ENCODE measurements around the gene KRTAP6-2. TPM values are rescaled to one million over a fixed set of nuclear protein-coding genes. Genes with fewer than 3 reads are reported as not detected.

Gene KRTAP6-2, protein sequence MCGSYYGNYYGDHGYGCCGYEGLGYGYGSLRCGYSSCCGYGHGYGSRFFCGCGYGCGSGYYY
- total RNA-seq (2022), result not detected in 2 replicates
- Bru-seq, nascent RNA, result not detected
- not detected for BruChase-seq, experiment 1, labeled RNA remaining after a 2-hour chase
- not detected for BruChase-seq, experiment 2, labeled RNA remaining after a 6-hour chase
- long read RNA-seq, result 0 reads

DNA sequence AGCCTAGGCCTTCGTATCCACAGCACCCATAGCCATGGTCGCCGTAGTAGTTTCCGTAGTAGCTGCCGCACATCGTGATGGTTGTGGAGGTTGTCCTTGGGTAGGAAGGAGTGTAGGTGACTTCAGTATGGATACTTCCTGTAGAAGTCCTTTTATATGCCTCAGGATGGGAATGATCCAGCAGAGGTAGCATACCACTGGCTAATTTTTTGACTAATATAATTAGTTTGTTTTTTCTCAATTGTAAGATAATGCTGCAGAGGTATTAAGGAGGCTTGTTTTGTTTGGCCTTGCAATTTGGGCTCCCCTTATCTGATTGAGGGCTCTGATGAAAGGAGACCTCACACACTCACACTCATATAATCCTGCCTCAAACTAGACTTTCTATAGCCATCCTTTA is at the start of gene KRTAP6-2:
Gene KRTAP6-2, minus strand, starts transcription at position 101 of the 400 bp plus-strand sequence. Its CDS starts 28 bp downstream, at position 73.
- H3K27me3 ChIP-seq (replicated peaks; ENCODE audit: control insufficient read depth, insufficient read depth, low read length), result no peaks in the 10 kb centered on the region
- H3K36me3 ChIP-seq (ENCODE audit: control insufficient read depth, insufficient read depth, low read length), result no peaks in the 10 kb centered on the region
- DNase-seq, result no peak
- H3K9me3 ChIP-seq, result no peaks in the 10 kb centered on the region
- intact Hi-C loops (cut with micrococcal nuclease; ENCODE audit: unreplicated experiment), result no loop called here
- no peak within 1 kb of the TSS for H3K27ac Mint-ChIP-seq (ENCODE audit: unreplicated experiment)
- no peak within 1 kb of the TSS for H3K4me3 Mint-ChIP-seq (ENCODE audit: unreplicated experiment)
- no peaks in the 10 kb centered on the region for H3K27me3 Mint-ChIP-seq (ENCODE audit: insufficient read depth, unreplicated experiment)
- POLR2A ChIA-PET, result no interaction called here
- TF ChIP-seq, protein P1, sequence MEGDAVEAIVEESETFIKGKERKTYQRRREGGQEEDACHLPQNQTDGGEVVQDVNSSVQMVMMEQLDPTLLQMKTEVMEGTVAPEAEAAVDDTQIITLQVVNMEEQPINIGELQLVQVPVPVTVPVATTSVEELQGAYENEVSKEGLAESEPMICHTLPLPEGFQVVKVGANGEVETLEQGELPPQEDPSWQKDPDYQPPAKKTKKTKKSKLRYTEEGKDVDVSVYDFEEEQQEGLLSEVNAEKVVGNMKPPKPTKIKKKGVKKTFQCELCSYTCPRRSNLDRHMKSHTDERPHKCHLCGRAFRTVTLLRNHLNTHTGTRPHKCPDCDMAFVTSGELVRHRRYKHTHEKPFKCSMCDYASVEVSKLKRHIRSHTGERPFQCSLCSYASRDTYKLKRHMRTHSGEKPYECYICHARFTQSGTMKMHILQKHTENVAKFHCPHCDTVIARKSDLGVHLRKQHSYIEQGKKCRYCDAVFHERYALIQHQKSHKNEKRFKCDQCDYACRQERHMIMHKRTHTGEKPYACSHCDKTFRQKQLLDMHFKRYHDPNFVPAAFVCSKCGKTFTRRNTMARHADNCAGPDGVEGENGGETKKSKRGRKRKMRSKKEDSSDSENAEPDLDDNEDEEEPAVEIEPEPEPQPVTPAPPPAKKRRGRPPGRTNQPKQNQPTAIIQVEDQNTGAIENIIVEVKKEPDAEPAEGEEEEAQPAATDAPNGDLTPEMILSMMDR (IDR thresholded peaks at IDR 0.05; ENCODE audit: insufficient read depth in 1 of 2, low read depth in 1 of 2, low read length in 1 of 2, severe bottlenecking in 1 of 2, unreplicated experiment in 1 of 2), result no peak
- BruUV-seq (replicated peaks), result no TSS peak
- H3K9me3 Mint-ChIP-seq (ENCODE audit: unreplicated experiment), result no peaks in the 10 kb centered on the region
- H3K36me3 Mint-ChIP-seq (ENCODE audit: insufficient read depth, unreplicated experiment), result no peaks in the 10 kb centered on the region
- H3K4me3 ChIP-seq (ENCODE audit: low read depth, low read length), result no peak within 1 kb of the TSS
- no peaks in the 10 kb centered on the region for H3K4me1 ChIP-seq
- peaks cover 6% of the 10 kb centered on the region for H3K4me1 Mint-ChIP-seq (ENCODE audit: low read depth, unreplicated experiment)
- CTCF ChIA-PET, result no interaction called here

DNA sequence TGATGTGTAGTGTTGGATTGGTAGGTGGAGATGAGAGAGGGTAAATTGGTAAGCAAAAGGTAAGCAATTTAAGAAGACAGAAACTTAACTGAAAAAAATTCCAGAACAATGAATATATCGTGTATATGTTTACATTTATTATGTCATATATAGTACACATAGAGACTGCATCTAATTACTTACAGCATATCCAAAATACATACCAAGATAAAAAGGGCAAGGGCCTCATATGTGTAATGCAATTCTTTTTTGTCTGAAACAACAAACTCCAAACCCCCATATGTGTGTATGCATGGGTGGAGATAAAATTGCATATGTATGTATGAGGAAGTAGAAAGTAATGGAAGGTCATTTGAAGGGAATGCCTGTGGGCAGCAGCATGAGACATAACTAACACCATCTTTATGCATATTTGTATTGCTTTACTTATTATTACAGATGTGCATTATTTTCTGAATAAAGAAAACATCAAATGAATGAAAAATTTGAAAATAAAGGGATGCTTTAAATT is 48.3 kb upstream of the KRTAP6-2 start:
- no peaks in the 10 kb centered on the region for H3K4me1 Mint-ChIP-seq (ENCODE audit: low read depth, unreplicated experiment)
- no peaks in the 10 kb centered on the region for H3K9me3 ChIP-seq
- H3K27me3 Mint-ChIP-seq (ENCODE audit: insufficient read depth, unreplicated experiment), result peaks cover 8% of the 10 kb centered on the region
- no peaks in the 10 kb centered on the region for H3K9me3 Mint-ChIP-seq (ENCODE audit: unreplicated experiment)
- no peak overlapping the region for H3K4me3 Mint-ChIP-seq (ENCODE audit: unreplicated experiment)
- H3K36me3 Mint-ChIP-seq (ENCODE audit: insufficient read depth, unreplicated experiment), result no peaks in the 10 kb centered on the region
- no peak for DNase-seq
- no peaks in the 10 kb centered on the region for H3K27me3 ChIP-seq (replicated peaks; ENCODE audit: control insufficient read depth, insufficient read depth, low read length)
- BruUV-seq (replicated peaks), result no TSS peak
- H3K36me3 ChIP-seq (ENCODE audit: control insufficient read depth, insufficient read depth, low read length), result no peaks in the 10 kb centered on the region
- ChIA-PET CTCF (no interaction called here), POLR2A (no interaction called here)
- no peak overlapping the region for H3K27ac Mint-ChIP-seq (ENCODE audit: unreplicated experiment)
- no peak overlapping the region for H3K4me3 ChIP-seq (ENCODE audit: low read depth, low read length)
- H3K4me1 ChIP-seq, result no peaks in the 10 kb centered on the region
- TF ChIP-seq, protein P1 (IDR thresholded peaks at IDR 0.05; ENCODE audit: insufficient read depth in 1 of 2, low read depth in 1 of 2, low read length in 1 of 2, severe bottlenecking in 1 of 2, unreplicated experiment in 1 of 2), result no peak
- intact Hi-C loops (cut with micrococcal nuclease; ENCODE audit: unreplicated experiment), result no loop called here

DNA sequence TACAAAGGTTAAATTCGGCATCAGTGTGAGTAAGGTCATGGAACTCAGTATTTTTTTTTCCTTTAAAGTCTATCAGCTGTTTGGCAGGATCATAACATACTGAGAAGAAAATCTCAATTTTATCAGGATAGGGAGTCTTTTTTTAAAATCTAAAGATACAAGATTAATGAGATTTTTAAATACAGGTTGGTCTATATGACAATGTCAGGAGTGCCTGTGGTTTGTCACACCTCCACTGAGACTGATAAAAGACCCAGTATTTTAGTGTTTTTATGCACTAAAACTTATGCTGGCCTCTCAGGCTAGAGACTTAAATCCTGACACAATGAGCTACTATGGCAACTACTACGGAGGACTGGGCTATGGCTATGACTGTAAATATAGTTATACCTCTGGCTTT is 43.9 kb upstream of the KRTAP6-2 start, which contains the start of gene KRTAP20-3:
Gene KRTAP20-3, plus strand, starts transcription at position 301 of the 400 bp plus-strand sequence.
- Mint-ChIP-seq H3K4me3 (ENCODE audit: unreplicated experiment) (no peak within 1 kb of the TSS), H3K4me1 (ENCODE audit: low read depth, unreplicated experiment) (no peaks in the 10 kb centered on the region), H3K9me3 (ENCODE audit: unreplicated experiment) (no peaks in the 10 kb centered on the region), H3K27me3 (ENCODE audit: insufficient read depth, unreplicated experiment) (no peaks in the 10 kb centered on the region), H3K36me3 (ENCODE audit: insufficient read depth, unreplicated experiment) (no peaks in the 10 kb centered on the region), H3K27ac (ENCODE audit: unreplicated experiment) (no peak within 1 kb of the TSS)
- intact Hi-C loops (cut with micrococcal nuclease; ENCODE audit: unreplicated experiment), result no loop called here
- ChIA-PET CTCF (no interaction called here), POLR2A (no interaction called here)
- Histone ChIP-seq H3K27me3 (replicated peaks; ENCODE audit: control insufficient read depth, insufficient read depth, low read length) (no peaks in the 10 kb centered on the region), H3K9me3 (no peaks in the 10 kb centered on the region), H3K36me3 (ENCODE audit: control insufficient read depth, insufficient read depth, low read length) (no peaks in the 10 kb centered on the region), H3K4me3 (ENCODE audit: low read depth, low read length) (no peak within 1 kb of the TSS), H3K4me1 (no peaks in the 10 kb centered on the region)
- no peak for DNase-seq
- no TSS peak for BruUV-seq (replicated peaks)
- TF ChIP-seq, protein P1 (IDR thresholded peaks at IDR 0.05; ENCODE audit: insufficient read depth in 1 of 2, low read depth in 1 of 2, low read length in 1 of 2, severe bottlenecking in 1 of 2, unreplicated experiment in 1 of 2), result no peak
